Choroid plexus epithelial cell (primary cell): ENCODE data around the gene SYNGR1.

Source experiments
- DNase-seq: peaks from one replicate; pipeline ENCODE4 v3.0.0-alpha.2; 2010; ENCODE audit warnings: low read depth
- H3K4me3 ChIP-seq: 2 replicates; pipeline ENCODE4 v1.5.1; 2011; ENCODE audit warnings: low read depth, mild to moderate bottlenecking, control low read depth, low read length, moderate library complexity
- CTCF ChIP-seq: conservative IDR thresholded peaks from 2 replicates; pipeline ENCODE4 v1.5.1; 2011; ENCODE audit warnings: low read depth, mild to moderate bottlenecking, control low read depth, inconsistent platforms, low read length, moderate library complexity

Gene SYNGR1

GRCh38 chr22:39311592-39312400, 38.0 kb upstream of the SYNGR1 start:
- no peak for TF ChIP-seq CTCF

GRCh38 chr22:39312410-39312809, 37.4 kb upstream of the SYNGR1 start:
- DNase-seq = no peak
- TF ChIP-seq CTCF = no peak
- no peak overlapping the region for H3K4me3 ChIP-seq

More at GRCh38 chr22:39311592-39312400, 38.0 kb upstream of the SYNGR1 start:
- DNase-seq = no peak
- no peak overlapping the region for H3K4me3 ChIP-seq

- H3K4me3 ChIP-seq = no peak overlapping the region
- TF ChIP-seq CTCF = no peak
- no peak for DNase-seq
Measured at GRCh38 chr22:39313258-39314001, 36.4 kb upstream of the SYNGR1 start.

- peak; percentile 31 for TF ChIP-seq CTCF
- DNase-seq = no peak
- H3K4me3 ChIP-seq = no peak overlapping the region
Measured at GRCh38 chr22:39314251-39314971, 35.4 kb upstream of the SYNGR1 start.

GRCh38 chr22:39315389-39315788, 34.4 kb upstream of the SYNGR1 start:
- DNase-seq = peak; percentile 24
- TF ChIP-seq CTCF = no peak
- H3K4me3 ChIP-seq = no peak overlapping the region

GRCh38 chr22:39316440-39317083, 33.2 kb upstream of the SYNGR1 start:
- peak overlapping the region; percentile 90 for H3K4me3 ChIP-seq
- peak; percentile 93 for TF ChIP-seq CTCF
- DNase-seq = peak; percentile 97
